Brain pericyte (primary cell): ENCODE data around the gene ALG8.

Experiments used
- DNase-seq: peaks from one replicate; pipeline ENCODE4 v3.0.0-alpha.2; 2012; ENCODE audit warnings: low read depth, low spot score

ALG8 gene

DNA sequence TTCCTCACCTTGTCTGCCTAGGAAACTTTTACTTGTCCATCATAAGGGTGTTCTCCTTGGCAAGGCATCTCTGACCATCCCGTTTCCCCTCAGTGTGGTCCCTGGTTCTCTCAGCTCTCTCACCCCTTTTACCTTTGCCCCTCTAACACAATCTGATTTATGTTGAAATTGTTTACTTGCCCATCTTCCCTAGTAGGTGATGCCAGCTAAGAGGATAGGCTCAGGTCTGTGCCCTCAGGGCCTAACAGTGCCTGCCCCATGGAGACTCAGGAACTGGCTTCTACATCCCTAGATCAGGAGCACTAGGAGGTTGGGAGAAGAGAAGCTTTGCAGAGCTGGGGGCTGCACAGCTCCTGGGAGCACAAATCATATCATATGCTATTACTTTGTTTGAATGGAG, 21.1 kb upstream of the ALG8 start:
- no peak for DNase-seq

- DNase-seq = no peak
These were observed 19.7 kb upstream of the ALG8 start for GRCh38 chr11:78158987-78159652.

GRCh38 chr11:78156127-78156844, 16.9 kb upstream of the ALG8 start:
- no peak for DNase-seq

DNA sequence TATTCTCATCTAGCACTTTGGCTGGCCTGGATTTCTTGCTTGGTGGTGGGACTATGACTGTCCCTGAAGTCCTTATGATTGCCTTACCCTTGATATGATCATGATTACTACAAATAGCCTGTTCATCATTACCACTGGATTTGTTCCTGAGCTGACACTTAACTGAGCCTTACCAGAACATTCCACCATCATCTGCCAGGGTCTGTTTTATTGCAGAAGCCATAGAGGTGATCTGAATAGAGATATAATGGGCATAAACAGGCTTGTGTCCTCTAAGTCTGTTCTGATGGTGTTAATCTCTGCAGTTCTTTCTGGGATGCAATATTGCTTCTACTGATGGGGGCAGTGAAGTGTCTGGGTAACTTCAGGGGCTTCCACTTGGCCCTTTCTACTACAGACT, 12.4 kb upstream of the ALG8 start:
- DNase-seq = no peak

DNA sequence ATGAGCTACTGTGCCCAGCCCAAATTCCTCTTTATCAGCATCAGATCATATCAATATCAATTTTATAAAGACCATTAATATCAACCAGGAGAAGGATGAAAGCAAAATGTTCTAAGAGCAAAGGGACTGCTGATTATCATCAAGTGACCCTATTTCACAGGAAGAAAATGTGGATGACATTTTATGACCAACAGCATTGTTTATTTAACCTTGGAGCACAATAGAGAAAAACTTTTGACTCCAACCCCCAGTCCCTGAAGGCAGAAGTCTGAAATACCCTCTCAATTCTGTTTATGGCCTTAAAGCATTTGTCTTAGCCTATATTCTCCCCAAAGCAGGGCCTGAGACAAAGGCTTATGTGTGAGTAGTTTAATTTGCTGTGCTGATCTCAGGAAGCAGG, 11.3 kb upstream of the ALG8 start:
- no peak for DNase-seq

GRCh38 chr11:78150346-78150745, 10.9 kb upstream of the ALG8 start:
- no peak for DNase-seq

DNA sequence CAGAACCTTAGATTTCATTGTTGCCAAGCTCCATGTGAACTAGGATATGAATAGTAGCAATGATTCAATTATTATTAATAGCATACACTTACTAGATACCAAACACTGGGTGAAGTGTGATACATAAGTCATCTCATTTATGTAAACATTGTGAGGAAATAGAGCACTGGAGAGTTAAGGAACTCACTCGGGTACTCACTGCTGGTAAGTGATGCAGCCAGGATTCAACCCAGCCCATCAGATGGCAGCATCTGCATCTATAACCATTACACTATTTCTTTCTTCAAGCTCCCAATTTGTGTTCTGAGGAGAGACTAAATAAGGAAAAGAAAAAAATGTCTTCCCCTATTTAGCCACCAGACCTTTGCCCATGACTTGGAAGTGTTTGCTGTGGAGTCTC, 10.2 kb upstream of the ALG8 start:
- peak; percentile 29 for DNase-seq

DNA sequence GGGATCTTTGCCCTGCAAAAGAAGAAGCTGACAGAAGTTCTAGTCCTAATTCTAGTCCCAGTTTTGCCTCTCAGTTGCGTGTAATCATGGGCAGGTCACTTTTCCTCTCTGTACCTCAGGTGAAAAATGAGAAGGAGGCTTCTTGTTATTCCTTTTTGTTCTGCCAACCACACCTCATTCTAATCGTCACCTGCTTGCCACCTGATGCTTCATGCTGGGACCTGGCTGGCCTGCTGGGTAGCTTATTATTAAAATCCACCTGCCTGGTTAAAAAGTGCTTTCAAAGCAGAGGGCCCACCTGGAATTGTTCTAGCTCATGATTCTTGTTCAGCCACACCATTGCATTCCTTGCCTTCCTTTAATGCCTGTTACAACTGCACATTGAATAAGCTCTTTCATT, 8.4 kb upstream of the ALG8 start:
- no peak for DNase-seq

GRCh38 chr11:78145511-78146025, 6.1 kb upstream of the ALG8 start:
- DNase-seq = no peak

DNA sequence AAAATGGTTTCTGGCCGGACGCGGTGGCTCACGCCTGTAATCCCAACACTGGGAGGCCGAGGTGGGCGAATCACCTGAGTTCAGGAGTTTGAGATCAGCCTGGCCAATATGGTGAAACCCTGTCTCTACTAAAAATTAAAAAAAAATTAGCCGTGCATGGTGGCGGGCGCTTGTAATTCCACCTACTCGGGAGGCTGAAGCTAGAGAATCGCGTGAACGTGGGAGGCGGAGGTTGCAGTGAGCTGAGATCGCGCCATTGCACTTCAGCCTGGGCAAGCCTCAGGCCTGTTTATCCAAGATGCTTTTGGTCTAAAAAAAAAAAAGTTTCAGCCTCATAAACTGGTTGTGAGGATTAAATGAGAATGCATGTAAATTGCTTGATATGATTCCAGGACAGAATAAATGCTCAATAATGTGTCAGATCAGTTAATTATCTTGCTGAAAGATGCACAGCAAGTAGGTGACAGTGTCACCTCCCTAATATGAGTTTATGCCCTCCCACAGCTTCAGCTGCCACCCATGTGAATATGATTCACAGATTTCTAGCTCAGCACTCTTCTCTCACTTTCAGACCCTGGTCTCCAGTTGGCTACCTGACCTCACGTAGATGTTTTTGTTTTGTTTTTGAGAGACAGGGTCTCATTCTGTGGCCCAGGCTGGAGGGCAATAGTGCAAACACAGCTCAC, 1.1 kb upstream of the ALG8 start:
- DNase-seq = no peak

- DNase-seq = no peak
These were observed 568 bp downstream of the ALG8 start for GRCh38 chr11:78138694-78139421.

- no peak for DNase-seq
These were observed 1.1 kb downstream of the ALG8 start for GRCh38 chr11:78138291-78138690.

GRCh38 chr11:78132475-78132874, 7.0 kb downstream of the ALG8 start:
- no peak for DNase-seq

GRCh38 chr11:78131956-78132355, 7.5 kb downstream of the ALG8 start:
- no peak for DNase-seq

- DNase-seq = no peak
These were observed 12.0 kb downstream of the ALG8 start for GRCh38 chr11:78127403-78127802.

- no peak for DNase-seq
These were observed 26.7 kb downstream of the ALG8 start for GRCh38 chr11:78112582-78113275.

DNA sequence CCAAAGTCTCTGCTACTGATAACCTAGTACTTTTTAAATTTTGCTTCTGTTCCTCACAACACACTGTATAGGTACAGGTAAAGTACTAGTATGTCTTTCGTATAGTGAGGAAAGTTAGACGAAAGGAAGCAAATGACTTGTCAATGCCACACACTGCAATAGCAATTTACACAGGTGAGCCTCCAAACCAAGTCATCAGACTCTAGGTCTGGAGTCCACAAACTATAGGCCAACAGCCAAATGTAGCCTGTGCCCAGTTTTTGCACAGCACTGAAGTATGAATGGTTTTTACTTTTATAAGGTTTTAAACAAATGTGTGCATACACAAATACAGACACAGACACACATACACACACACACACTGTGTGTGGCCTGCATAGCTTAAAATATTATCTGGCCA, 28.1 kb downstream of the ALG8 start:
- no peak for DNase-seq

GRCh38 chr11:78110830-78111229, 28.6 kb downstream of the ALG8 start:
- DNase-seq = no peak

- DNase-seq = no peak
These were observed 29.1 kb downstream of the ALG8 start for GRCh38 chr11:78110351-78110750.

- no peak for DNase-seq
These were observed 30.1 kb downstream of the ALG8 start for GRCh38 chr11:78109081-78110015.
